WI38 (cell line): ENCODE measurements around the gene KCNK13.

Experiments
- H3K4me3 ChIP-seq: 2 replicates; pipeline ENCODE4 v1.5.1; 2011; ENCODE audit warnings: low read depth, mild to moderate bottlenecking, control low read depth, low read length
- TF ChIP-seq, protein P1 (sequence below): IDR thresholded peaks from 2 replicates; pipeline ENCODE4 v1.5.1; 2012; ENCODE audit warnings: low read depth, mild to moderate bottlenecking, control low read depth, low read length

The KCNK13 gene

DNA sequence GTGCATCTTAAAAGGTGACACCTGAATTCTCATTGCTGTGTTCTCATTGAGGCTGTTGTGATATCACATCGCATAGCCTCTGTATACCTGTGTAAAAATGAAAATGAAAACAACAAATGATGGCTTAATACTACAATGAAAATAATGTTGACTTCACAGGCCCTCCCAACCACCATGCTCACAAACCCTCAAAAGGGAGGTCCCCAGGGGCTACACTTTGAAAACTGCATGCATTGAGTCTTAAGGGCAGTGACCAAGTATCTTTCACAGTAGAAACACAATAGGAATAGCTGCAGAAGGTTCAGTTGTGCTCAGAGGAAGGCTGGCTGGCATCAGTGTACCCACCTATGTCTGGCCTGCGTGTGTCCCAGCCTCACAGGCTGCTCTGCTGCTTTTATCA, 27.6 kb upstream of the KCNK13 start:
- no peak overlapping the region for H3K4me3 ChIP-seq
- TF ChIP-seq, protein P1, sequence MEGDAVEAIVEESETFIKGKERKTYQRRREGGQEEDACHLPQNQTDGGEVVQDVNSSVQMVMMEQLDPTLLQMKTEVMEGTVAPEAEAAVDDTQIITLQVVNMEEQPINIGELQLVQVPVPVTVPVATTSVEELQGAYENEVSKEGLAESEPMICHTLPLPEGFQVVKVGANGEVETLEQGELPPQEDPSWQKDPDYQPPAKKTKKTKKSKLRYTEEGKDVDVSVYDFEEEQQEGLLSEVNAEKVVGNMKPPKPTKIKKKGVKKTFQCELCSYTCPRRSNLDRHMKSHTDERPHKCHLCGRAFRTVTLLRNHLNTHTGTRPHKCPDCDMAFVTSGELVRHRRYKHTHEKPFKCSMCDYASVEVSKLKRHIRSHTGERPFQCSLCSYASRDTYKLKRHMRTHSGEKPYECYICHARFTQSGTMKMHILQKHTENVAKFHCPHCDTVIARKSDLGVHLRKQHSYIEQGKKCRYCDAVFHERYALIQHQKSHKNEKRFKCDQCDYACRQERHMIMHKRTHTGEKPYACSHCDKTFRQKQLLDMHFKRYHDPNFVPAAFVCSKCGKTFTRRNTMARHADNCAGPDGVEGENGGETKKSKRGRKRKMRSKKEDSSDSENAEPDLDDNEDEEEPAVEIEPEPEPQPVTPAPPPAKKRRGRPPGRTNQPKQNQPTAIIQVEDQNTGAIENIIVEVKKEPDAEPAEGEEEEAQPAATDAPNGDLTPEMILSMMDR: no peak

DNA sequence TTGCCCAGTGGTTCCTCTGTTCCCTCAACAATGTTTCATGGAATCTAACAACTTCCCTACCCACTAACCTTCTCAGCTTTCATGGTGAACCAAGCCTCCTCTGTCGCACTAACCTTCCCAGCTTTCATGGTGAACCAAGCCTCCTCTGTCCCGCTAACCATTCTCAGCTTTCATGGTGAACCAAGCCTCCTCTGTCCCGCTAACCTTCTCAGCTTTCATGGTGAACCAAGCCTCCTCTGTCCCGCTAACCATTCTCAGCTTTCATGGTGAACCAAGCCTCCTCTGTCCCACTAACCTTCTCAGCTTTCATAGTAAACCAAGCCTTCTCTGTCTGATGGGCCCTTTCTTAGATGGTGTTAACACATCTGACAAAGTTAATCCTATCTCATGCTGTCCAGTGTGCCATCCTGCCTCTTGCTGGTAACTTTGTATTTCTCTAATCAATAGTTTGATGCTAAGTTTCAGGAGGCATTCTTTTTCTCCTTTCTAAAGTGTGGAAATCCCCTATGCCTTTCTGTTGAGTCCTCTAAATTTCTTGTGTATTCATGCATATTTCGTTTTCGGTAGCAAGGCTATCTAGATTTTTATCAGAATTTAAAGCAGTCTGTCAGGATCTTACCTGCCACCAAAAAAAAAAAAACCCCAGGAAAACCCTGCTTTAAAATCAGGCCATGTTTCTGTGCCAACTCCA, 26.8 kb upstream of the KCNK13 start:
- no peak overlapping the region for H3K4me3 ChIP-seq
- TF ChIP-seq, protein P1: no peak

DNA sequence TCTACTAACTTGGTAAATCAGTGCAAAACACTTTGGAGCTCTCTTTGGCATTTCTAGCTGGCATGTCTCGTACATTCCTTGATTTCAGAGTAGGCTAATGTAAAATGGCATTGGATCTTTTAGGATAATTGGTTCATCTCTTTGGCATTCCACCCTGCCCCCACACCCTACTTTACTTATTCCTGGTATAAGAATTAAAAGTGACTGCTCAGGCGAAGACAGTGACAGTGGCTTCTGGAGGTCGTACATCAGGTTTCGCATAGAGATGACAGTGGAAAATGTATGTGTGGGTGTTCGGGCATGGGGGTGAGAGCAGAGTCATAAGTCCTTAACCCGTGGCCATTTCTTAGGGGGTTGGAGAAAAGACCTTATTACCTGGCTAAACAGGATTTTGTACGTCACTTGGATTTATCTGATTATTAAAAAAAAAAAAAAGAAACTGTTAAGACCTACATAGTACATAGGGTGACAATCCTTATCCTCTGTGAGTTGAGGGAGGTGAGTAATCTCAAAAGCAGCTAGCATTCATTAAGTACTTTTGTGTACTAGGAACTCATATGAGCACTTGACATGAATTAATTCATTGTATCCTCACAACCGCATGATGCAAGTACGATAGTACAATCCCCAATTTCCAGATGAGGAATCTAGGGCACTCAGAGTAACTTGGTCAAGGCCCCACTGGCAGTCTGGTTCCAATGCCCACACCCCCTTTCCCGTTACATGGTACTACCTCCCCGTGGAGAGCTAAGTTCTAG, 22.4 kb upstream of the KCNK13 start:
- no peak overlapping the region for H3K4me3 ChIP-seq
- TF ChIP-seq, protein P1: no peak

DNA sequence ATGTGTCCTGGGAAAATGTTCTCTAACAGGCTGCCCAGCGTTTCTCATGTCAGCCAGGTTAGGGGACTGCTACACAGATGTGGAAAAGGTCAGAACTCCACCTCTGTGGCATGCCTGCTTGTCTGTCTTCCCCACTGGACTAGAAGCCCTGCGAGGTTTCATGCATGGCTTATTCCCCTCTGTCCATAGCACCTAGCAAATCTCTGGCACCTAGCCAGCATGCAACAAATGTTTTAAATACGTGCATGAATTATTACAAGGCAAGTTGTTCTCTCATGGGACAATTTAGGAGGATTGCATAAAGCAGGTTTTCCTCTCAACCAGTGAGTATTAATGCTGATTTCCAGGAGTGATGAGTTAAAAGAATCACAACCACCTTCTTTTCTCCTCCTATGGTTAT, 21.4 kb upstream of the KCNK13 start:
- TF ChIP-seq, protein P1: no peak
- no peak overlapping the region for H3K4me3 ChIP-seq

DNA sequence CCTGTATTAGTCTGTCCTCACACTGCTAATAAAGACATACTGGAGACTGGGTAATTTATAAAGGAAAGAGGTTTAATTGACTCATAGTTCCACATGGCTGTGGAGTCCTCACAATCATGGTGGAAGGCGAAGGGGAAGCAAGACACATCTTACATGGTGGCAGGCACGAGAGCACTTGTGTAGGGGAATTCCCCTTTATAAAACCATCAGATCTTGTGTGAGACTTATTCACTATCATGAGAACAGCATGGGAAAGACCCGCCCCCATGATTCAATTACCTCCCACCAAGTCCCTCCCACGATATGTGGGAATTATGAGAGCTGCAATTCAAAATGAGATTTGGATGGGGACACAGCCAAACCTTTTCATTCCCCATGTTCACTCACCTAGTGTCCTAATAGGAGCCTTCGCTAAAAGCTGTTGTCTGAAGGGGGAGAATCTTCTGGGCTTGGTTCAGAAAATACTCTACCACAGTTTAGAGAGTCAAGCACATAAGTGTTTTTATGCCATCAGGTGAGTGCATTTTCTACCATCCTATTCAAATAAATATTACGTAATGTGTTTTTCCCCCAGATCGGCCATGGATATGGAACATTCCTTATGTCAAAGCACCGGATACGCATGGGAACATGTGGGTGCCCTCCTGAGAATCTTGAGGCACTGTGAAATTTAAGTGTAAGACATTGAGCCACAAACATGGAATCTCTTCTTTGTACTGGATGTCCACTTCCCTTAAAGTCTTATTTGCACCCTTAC, 19.1 kb upstream of the KCNK13 start:
- TF ChIP-seq, protein P1: no peak
- no peak overlapping the region for H3K4me3 ChIP-seq

DNA sequence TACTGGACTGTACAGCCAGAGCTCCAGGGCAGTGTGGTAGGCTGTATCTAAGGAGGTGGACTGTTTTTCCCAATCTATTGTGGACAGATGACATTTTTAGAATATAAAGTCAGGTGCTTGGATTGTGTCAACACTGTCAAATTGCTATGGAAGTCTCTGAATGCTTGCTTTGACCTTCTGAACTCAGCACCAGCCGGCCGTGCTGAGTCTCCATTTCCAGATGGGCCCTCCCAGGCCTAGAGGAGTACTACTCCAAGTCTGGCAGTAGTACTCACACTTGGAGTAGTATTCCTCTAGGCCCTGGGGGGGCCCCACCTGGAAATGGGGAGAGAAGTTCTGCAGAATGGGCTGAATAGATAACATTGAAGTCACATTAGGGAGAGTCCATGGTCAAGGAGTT, 16.2 kb upstream of the KCNK13 start:
- TF ChIP-seq, protein P1: no peak
- H3K4me3 ChIP-seq: no peak overlapping the region
